NCI-H82 treated with DMSO at 0.1 percent for 48 hours (cell line): ENCODE data around the gene BNC2.

Experiments
- DNase-seq: peaks from one replicate; lab custom pipeline; 2025; ENCODE audit not compliant: unreplicated experiment; lab: John Stamatoyannopoulos, UW

The BNC2 gene

DNA sequence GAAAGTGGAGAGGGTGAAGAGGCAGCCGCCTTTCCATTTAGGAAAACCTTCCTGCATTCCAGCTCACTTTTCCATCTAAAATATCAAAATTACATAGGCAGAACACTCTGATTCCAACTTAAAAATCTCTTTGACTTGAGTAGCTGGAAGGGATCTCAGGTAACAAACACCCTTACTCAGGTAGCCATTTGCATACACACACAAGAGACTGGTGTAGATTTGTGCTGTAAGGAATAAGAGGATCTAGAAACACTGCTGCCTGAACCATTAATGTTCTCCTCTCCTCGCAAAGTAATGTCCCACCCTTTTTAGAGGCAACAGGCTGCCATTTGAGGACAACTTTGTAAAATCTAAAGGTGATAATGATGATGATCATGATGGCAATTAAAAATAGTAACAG is 53.5 kb downstream of the BNC2 start:
- DNase-seq, result no peak

DNA sequence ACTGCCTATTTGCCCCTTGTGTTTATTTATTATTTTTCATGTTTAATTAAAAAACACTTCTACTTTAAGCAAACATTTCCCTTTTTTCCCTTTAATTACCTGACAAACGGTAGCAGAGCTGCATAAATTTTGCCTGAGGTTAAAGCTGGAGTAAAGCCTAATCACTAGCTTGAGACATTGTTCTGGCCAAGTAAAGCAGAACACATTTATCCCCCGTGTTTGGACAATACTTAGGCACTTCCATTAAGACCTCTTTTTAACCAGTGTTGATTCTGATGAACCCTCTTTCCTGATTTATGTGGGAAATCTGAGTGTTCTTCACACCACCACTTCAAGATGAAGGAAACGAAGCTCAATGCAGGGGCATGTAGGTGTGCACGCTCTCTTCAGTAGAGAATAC is 54.5 kb downstream of the BNC2 start:
- no peak for DNase-seq

DNA sequence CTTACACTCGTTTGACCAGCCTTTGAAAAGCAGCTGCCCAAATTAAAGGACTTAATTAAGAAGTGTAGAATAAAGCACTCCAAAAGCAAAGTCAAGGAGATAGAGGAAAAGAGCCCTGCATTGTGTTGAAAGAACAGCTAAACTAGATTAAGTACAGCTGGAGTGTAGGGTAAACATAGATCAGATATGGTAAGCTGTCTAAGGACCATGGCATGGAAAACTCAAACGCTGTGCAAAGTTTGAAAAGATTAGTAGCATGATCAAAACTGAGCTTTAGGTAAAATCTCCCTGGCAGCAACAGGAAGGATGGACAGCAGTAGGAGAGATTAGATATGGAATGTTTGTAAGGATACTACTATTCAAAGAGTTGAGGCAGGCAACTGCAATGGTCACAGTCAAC is 55.4 kb downstream of the BNC2 start:
- no peak for DNase-seq

DNA sequence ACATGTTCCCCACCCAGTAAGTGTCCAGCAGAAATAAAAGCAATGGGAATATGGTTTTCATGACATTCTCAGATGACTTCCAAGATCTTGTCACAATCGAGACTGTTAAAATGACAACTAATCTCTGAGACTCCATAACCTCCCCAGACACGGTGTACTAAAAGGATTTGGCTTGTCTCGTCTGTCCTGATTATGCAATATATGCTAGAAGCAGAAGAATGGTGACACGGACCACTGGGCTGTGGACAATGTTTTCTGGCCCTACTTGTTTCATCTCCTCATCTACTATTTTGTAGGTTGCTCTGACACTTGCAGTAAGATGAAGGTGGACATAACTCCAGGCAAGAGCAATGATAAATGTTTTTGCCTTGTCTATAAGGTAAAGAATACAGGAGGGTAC is 56.6 kb downstream of the BNC2 start:
- no peak for DNase-seq

DNA sequence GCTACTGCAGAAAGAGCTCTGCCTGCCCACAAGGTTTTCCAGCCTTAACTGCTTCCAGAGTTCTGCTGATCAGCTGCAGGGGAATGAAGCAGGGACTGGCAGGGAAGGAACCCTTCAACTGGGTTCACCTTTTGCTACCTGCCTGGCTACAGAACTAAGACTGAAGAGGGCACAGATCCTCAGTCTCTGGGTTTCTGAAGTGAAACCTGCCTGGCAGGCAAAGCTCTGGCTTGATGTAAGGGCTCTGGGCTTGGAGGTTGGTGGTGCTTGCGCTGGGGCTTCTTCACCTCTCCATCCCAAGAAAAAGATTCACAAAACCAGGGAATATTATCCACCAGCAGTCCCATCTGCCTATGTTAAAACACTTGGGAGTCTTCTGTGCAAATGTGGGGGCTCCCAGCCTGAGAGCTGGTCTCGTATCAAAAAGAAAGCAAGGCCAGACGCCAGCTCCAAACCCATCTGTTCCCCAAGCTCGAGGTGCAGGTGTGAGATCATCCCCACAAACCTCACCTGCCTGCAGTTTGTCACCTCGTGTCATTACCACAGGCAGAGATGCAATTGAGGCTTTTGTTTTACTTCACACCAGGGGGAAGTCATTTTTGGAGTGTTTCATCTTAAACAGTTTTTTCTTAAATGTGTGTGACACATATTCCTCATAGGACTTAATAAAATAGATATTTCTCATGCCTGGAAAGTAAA is 58.3 kb downstream of the BNC2 start:
- no peak for DNase-seq

DNA sequence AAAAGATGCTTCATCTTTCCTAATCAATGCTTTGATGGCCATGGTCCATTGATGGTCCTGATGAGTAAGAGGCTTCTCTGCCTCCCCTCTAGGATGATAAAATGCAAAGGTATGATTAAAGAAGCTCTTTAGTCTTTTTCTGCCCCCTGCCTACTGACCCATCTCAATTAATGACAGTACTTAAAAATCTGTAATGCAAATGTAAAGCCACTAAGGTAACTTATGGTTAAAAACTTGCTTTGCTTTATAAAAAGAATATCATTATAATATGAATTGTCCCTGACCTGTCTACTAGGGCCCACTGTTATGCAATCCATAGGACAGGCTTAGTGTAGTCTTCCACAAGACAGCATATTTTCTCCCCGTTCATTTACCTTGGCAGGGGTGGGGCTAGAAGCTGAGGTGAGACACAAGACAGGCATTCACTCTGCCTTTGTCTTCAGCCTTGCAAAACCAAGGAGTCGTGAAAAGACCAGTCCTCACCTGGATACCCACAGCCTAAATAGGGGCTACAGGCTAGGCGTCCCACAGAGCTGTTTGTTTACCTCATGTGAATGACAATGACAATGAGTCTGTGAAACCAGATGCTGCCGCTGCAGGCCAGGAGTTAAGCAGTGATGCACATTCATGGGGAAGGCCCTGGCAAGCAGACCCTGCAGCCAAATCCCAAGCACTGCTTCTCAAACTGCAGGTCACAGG is 60.4 kb downstream of the BNC2 start:
- no peak for DNase-seq

DNA sequence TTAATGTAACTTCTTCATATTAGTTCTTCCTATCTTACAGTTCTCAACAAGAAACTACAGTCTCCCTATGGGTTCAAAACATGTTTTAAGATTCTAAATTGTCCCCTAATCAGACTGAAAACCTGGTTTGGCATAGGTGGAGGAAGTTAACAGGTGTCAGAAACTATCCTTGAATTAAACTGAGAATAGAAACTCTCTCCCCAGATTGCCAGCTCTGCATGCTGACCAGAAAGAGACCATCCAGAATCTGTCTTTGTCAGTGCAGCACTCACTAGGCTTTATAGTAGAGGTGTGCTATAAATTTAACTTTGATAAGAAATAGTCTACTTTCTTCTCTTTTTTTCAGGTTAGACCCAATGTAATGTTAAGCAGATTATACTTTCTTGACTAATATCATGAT is 63.8 kb downstream of the BNC2 start:
- DNase-seq, result no peak

DNA sequence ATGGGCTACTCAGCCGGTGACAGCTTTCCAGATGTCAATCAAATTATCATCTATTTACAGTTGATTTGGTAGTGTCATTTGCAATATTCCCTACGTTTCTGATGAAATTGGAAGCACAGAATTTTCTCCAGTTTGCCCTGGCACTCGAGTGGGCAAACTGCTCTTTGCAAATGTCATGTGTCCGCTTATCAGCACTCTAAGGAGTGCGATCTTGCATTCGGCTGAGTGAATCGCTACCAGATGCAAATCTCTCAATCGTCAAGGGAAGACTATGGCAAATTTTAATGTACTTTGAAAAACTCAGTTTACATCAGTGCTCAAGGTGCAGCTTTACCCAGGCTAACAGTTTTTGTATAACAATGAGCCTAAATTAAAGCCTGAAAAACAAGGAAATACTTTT is 66.8 kb downstream of the BNC2 start:
- no peak for DNase-seq

DNA sequence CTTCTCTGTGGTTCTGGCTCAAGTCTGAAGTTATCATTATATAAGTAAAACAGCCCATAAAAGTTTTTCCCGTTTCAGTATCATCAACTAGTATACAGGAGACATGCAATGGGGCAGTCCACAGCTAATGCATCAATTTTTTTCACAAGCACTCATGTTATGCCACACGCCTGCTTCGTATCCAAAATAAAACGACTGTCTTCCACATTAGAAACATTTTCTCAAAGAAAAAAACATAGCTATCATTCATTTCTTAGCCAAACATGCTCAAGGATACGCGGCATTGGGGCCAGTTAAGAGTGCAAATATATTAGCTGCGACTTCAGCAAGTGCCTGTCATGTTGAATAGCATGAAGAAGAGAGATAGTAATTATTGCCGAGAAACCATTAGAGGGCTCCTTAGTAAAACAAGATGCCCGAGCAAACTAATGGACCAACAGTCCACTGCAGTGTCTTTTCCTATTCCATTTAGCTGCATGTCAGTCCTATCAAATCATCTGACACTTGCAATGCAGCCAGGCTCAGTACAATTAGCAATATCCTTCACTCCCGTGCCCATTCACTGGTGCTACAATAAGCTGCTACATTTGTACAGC is 68.5 kb downstream of the BNC2 start:
- DNase-seq, result no peak

DNA sequence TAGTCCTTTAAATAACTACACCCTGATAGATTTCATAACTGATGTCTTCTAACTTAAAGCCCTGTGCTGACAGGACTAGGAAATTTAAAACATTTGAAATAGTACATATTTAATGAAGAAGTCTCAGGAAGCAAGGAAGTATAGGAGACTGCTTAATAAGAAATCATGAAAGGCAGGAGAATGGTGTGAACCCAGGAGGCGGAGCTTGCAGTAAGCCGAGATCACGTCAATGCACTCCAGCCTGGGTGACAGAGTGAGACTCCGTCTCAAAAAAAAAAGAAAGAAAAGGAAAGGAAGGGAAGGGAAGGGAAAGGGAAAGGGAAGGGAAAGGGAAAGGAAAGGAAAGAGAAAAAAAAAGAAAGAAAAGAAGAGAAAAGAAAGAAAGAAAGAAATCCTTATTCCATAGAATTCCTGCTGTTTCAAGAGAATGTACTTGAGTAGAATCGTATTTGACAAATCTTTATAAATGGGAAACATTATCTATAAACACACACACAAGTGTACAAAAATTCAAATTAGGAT is 74.1 kb downstream of the BNC2 start:
- no peak for DNase-seq

DNA sequence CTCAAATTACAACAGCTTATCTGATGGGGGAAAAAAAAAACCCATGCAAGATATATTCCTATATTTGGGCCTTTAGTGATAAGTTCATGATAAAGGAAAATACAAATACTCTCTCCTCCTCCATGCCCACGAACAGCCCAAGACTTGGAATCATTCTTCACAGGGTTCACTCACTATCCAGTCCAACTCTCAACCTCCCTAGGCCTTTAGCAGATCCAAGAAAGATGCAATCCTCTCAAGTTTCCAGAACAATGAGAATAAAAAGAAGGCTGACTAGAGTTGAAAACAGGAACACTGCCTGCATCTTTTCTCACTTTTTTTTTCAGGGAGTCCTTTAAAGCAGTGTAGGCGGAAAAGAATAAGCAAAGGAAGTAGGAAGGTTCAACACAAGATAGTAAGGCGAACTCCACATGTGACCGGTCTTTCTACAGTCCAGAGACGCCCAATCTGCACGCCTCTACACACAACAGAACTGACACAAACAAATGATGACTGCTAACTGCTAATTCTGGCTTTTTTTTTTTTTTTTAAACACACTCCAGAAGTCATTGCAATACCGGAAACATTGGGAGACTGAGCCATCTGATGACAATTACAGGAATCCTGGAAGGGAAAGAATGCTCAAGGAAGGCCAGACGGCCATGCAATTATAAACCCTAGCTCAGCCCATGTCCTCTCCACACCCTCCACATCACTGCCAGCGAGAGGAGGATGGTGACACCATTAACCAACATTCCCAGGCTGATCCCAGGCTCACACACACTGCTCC is 75.4 kb downstream of the BNC2 start:
- no peak for DNase-seq

DNA sequence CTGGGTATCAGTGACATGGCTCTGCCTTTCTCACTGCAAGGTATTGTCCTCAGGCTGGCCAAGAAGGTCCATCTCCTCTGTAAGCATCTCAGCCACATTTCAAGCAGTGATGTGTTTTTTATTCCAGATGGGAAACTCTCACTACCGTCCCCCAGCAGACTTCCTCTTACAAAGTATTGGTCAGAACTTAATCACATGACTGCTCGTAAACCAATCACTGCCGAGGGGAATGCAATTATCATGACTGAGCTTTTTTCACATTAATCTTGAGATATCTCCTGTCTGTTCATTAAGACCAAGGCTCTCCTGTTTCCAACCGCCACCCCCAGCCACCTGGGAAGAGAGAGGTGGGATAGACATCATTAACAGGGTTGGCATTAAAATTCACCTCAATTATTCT is 76.4 kb downstream of the BNC2 start:
- DNase-seq, result no peak

DNA sequence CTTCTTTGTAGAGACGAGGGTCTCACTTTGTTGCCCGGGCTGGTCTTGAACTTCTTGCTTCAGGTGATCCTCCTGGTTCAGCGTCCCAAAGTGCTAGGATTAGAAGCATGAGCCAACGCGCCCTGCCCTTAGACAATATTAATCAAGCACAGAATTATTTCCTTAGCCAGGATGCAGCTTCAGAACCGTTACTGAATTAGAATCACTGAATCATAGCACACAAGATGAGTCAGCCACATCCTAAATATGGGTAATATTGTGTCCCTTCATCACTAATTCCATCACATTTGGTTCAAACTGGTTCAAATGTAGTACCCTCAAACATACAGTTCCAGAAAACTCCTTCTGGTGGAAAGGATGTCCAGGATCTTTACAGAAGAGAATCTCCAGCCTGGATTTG is 82.7 kb downstream of the BNC2 start:
- no peak for DNase-seq

DNA sequence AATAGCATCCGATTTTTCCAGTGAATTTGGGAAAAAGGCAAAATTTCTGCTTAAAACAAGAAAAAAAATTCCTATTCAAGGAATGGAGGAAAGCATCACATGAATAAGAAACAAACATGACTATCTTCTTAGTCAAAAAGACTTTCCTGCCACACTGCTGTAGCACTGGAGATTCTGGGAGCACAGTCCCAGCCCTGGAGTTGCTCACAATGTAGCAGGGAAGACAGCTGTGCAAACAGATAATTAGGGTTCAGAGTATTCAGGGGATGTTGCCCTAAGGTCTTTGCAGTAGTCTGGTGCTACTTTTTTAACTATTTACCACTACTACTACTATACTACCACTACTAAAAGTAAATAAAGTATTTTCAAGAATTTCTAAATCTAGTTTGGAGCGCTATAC is 86.5 kb downstream of the BNC2 start:
- DNase-seq, result no peak

DNA sequence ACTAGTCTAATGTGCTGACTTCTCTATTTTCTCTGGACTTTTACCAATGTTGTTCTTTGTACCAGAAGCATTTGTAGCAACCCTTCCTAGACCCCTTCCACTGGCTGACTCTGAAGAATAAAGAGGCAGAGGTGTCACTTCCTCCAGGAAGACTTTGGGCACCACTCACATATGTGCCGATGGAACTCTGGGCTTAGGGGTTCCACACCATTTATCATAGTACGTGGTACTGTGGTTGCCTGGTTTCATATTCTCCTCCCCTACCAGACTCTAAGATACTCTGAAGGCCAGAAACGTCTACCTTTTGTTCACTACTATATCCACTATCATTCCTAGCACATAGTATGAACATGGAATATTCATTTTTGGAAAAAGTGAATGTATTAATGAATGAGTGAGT is 88.0 kb downstream of the BNC2 start:
- DNase-seq, result no peak

DNA sequence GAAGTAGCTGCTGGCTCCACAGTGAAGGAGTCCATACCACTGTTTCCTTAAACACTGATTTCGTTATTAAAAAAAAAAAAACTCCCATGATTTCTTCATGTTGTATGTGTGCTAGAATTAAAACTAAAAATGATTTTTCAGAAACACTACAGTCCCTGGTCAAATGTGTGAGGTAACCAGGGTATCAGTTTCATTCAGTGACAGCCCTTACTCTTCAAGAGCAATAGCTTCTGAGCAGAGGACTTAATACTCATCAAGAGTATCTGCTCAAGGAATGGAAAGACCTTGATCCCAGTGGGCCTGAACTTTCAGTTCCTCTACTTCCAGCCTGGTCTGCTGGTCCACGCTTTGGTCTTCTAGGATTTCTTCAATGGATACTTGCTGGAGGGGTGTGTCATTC is 95.1 kb downstream of the BNC2 start:
- no peak for DNase-seq

DNA sequence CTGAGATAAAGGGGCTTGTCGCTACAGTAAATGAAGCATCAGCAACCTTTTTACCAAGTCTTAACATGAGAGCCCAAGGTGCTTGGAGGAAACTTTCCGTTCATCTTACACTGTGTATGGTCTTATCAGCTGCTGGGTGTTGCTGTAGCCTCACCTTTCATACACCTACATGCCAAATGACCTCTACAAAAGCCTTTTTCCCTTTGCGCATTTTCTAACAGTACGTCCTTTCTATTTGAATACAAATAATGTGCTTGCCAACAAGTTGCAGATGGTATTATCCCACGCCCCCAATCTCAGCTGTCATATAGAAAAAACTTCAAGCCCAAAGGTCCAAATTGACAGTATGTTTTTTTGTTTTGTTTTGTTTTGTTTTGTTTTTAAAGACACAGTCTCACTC is 96.9 kb downstream of the BNC2 start:
- no peak for DNase-seq

DNA sequence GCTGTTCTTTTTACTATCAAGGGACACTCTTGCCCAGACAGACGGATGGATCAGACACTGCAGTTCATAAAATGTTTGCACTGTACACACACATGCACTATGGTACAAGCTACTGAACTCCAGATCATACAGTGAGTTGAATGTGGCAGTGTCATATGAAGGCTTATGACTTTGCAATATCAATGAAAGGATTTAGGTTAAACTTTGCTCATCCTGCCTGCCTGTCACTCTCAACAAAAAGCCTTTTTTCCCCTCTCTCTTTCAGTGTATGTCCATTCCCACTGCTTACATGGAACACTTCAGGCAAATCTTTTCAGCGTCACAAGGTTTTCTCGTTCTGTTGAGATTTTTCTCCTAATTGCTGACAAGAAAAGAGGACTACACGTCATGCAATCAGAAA is 97.4 kb downstream of the BNC2 start:
- DNase-seq, result no peak

DNA sequence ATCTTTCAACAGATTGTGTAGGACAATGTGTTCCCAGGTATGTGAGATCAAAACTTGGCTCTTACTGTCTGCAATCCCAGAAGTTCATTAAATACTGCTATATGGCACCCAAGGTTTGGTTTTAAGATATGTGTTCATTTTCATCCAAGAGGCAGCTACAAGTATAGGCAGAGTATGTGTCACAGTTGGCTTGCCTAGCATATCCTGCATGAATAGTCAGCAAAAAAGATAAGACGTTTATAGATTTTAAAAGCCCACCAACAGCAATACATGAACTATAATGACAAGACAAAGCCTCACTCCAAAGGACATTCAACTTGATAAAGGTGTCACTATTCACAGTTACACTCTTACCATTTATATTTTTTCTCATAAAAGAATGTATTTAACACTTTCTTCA is 99.1 kb downstream of the BNC2 start:
- DNase-seq, result no peak

DNA sequence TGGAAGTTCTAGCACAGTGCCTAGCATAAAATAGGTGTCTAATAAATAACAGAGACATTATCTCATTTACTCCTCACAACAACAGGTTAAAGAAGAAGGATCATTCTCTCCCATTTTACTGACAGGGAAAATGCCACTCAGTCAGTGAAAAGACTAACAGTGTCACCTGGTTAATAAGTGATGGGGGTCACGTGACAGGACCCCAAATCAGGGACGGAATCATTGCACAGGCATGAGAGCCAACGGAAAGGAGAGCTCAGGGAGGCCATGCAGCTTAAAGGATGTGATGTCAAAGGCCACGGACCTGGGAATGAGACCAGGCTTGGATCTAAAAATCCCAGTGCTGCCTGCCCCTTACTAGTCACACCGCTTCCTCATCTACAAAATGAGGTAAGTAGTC is 101.2 kb downstream of the BNC2 start:
- no peak for DNase-seq

DNA sequence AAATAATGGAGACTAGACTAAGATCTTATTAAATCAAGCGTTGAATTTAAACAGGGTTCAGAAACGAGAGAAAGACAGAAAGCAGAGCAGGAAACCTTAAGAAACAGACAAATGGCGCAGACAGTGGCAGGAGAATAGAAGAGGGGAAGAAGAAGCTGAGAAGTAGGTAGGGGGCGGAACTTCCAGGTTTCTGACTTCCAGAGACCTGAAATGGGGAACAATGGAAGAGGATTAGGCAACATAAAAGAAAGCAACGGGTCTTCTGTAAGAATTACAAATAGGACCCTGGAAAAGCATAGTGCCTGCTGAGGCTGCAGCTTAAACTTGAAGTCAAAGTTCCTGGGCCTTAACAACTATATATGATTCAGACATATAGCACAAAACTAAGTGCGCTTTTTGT is 101.7 kb downstream of the BNC2 start:
- DNase-seq, result no peak

DNA sequence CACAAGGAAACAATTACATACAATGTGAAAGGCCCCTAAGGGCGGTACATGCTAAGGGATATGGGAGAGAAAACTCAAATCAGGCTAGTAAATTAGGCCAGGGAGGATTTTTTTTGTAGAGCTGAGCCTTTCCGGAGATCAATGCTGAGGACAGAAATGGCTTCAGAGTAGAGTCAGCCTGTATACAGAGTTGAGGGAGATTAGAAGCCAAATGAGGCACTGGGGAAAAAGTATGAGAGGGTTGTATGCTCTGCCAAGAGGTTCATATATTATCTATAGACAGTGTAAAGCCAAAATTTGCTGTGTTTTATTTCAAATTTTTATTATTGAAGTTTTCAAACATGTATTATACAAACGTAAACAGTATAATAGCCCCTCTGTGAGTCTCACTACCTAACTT is 103.1 kb downstream of the BNC2 start:
- no peak for DNase-seq
